ENCODE measurements around the gene MYNN. TPM values are rescaled to one million over a fixed set of nuclear protein-coding genes. Genes with fewer than 3 reads are reported as not detected.
A peak's percentile ranks its signal among the peaks of the same experiment; 100 is the strongest.

MYNN gene
- total and polyA plus RNA-seq, 8 donors = 13.1 to 36.3 (median 32.3) TPM

DNA sequence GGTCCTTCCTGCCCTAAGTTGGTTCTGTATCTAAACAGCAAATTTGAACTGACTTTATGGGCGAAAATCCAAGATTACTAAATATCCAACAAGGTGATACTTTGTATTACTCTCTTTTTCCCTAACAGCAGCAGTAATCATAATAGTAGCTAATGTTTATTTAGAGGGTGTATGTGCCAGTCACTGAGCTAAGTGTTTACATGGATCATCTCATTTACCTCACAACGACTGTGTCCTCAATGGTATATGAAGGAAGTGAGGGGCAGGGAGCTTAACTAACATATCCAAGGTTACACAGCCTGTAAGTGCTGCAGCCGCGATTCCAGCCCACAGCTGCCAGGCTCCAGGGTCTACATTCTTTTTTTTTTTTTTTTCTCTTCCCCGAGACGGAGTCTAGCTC lies 49.8 kb downstream of the MYNN start:
- intact Hi-C loops (cut with DNase I) = no loop called here
- TF ChIP-seq, protein P1, sequence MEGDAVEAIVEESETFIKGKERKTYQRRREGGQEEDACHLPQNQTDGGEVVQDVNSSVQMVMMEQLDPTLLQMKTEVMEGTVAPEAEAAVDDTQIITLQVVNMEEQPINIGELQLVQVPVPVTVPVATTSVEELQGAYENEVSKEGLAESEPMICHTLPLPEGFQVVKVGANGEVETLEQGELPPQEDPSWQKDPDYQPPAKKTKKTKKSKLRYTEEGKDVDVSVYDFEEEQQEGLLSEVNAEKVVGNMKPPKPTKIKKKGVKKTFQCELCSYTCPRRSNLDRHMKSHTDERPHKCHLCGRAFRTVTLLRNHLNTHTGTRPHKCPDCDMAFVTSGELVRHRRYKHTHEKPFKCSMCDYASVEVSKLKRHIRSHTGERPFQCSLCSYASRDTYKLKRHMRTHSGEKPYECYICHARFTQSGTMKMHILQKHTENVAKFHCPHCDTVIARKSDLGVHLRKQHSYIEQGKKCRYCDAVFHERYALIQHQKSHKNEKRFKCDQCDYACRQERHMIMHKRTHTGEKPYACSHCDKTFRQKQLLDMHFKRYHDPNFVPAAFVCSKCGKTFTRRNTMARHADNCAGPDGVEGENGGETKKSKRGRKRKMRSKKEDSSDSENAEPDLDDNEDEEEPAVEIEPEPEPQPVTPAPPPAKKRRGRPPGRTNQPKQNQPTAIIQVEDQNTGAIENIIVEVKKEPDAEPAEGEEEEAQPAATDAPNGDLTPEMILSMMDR (IDR thresholded peaks at IDR 0.05) = no peak
- no peak for ATAC-seq
- H3K9me3 ChIP-seq = no peaks in the 10 kb centered on the region
- H3K36me3 ChIP-seq = no peaks in the 10 kb centered on the region
- no peaks in the 10 kb centered on the region for H3K4me1 ChIP-seq
- no peaks in the 10 kb centered on the region for H3K27me3 ChIP-seq
- no peak overlapping the region for H3K4me3 ChIP-seq
- no peak for DNase-seq
- no peak overlapping the region for H3K27ac ChIP-seq

DNA sequence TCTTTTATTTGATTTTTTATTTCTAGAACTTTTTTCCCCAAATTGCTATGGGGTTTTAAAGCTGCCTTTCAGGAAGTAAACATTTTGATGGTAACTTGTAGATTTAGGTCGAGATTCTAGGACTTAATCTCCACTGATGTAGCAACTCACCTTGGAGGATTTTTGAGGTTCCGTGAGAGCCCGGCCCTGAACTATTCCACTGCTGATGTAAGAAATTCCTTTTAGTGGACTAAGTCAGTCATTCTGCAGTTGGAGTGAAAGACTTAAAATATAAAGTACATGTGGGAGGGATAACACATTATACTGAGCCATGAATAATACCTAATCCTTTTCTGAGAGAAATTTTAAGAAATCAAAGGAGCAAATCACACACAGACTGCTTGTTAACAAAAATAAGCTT lies 52.1 kb downstream of the MYNN start:
- ATAC-seq = no peak
- H3K4me3 ChIP-seq = no peak overlapping the region
- TF ChIP-seq, protein P1 (IDR thresholded peaks at IDR 0.05) = no peak
- DNase-seq = no peak
- intact Hi-C loops (cut with DNase I) = no loop called here
- no peaks in the 10 kb centered on the region for H3K4me1 ChIP-seq
- H3K9me3 ChIP-seq = no peaks in the 10 kb centered on the region
- H3K36me3 ChIP-seq = no peaks in the 10 kb centered on the region
- H3K27me3 ChIP-seq = no peaks in the 10 kb centered on the region
- no peak overlapping the region for H3K27ac ChIP-seq

DNA sequence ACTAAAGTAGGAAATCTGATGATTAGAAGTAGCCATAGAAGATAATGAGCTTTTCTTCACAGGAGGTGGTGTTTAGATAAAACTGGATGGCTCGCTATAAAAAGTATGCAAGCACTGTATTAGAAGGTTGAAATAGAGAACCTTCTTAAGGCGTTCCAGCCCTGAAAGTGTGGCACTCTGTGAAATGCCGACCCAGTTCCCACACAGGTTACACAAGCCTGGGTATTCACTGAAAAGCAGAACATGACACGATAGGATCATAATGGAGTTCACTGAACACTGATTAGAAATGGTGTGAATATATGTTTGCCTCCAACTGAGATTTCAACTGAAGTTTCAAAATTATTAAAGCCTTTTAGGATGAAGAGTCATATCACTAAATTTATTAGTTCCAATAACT lies 54.5 kb downstream of the MYNN start:
- ATAC-seq (no peak), DNase-seq (no peak)
- Histone ChIP-seq H3K4me3 (no peak overlapping the region), H3K9me3 (no peaks in the 10 kb centered on the region), H3K27ac (no peak overlapping the region), H3K27me3 (no peaks in the 10 kb centered on the region), H3K36me3 (no peaks in the 10 kb centered on the region), H3K4me1 (no peaks in the 10 kb centered on the region)
- TF ChIP-seq, protein P1 (IDR thresholded peaks at IDR 0.05) = no peak
- intact Hi-C loops (cut with DNase I) = no loop called here

DNA sequence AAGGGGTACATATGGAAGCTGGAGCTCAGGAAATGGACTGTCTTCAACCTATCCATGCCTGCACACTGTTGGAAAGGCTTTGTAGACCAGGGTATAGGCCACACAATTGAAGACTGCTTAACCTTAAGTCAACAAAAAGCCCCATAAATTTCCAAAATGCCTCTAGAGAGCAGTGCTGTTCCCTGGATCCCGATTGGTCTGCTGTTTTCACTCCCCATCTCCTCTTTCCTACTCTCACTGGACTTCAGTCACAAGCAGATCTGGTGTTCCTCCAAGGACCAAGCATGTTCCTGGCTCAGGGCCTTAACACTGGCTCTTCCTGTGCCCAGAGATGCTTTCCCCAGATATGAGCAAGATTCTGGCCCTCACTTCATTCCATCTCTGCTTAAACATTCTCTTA lies 62.3 kb downstream of the MYNN start:
- intact Hi-C loops (cut with DNase I) = no loop called here
- DNase-seq (no peak), ATAC-seq (no peak)
- Histone ChIP-seq H3K36me3 (no peaks in the 10 kb centered on the region), H3K9me3 (no peaks in the 10 kb centered on the region), H3K4me3 (no peak overlapping the region), H3K27ac (no peak overlapping the region), H3K4me1 (no peaks in the 10 kb centered on the region), H3K27me3 (no peaks in the 10 kb centered on the region)
- TF ChIP-seq, protein P1 (IDR thresholded peaks at IDR 0.05) = no peak

DNA sequence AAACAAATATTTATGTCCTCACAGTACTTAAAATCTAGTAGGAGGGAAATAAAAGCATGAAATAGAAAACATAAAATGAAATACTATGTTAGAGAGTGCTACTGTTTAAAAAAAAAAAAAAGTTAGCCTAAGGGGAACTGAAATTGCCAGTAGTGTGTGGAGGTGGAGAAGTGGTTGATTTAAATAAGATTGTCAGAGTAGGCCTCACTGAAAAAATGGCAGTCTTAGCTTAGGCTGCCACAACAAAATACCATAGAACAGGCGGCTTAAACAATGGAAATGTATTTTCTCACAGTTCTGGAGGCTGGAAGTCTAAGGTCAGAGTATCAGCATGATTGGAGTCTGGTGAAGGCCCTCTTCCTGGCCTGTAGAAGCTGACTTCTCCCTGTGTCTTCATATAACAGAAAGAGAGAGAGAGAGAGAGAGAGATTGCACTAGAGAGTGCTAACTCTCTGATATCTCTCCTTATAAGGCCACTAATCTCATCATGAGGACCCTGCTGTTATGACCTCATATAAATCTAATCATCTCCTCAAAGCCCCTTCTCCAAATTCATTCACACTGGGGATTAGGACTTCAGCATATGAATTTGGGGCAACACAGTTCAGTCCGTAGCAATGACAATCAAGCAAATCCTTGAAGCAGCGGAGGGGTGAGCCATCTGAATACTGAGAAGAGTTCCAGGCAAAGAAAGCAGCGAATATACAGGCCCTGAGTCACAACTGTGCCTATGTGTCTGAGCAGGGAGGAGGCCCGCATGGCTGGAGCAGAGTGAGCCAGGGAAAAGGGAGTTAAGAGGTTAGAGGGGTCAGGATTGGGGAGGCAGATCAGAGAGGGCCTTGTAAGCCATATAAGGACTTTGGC lies 63.1 kb downstream of the MYNN start:
- no peaks in the 10 kb centered on the region for H3K4me1 ChIP-seq
- no peaks in the 10 kb centered on the region for H3K36me3 ChIP-seq
- no peak overlapping the region for H3K4me3 ChIP-seq
- intact Hi-C loops (cut with DNase I) = no loop called here
- H3K27ac ChIP-seq = peak overlapping the region in 1 of 2 donors; percentile 10
- no peak for ATAC-seq
- no peaks in the 10 kb centered on the region for H3K27me3 ChIP-seq
- DNase-seq = no peak
- TF ChIP-seq, protein P1 (IDR thresholded peaks at IDR 0.05) = no peak
- H3K9me3 ChIP-seq = no peaks in the 10 kb centered on the region
